ENCODE data around the gene ELOVL2.
"Not testable (repeated sequence)": the region's sequence is repeated elsewhere in the genome, so short reads cannot be mapped to it uniquely, and the experiment has no call there.

GRCh38 chr6:10984959-10985358, 59.1 kb downstream of the ELOVL2 start:
- TF ChIP-seq CTCF (conservative IDR thresholded peaks at IDR 0.05); EZH2 (IDR thresholded peaks at IDR 0.05; ENCODE audit: low read depth): not testable (repeated sequence)
